Measurements from ENCODE around the gene LRRC8D. TPM values are rescaled to one million over a fixed set of nuclear protein-coding genes. Genes with fewer than 3 reads are reported as not detected.

LRRC8D gene
- total RNA-seq, 4 donors from 2014 or later, result 14.4 to 17.7 (median 15.7) TPM

DNA sequence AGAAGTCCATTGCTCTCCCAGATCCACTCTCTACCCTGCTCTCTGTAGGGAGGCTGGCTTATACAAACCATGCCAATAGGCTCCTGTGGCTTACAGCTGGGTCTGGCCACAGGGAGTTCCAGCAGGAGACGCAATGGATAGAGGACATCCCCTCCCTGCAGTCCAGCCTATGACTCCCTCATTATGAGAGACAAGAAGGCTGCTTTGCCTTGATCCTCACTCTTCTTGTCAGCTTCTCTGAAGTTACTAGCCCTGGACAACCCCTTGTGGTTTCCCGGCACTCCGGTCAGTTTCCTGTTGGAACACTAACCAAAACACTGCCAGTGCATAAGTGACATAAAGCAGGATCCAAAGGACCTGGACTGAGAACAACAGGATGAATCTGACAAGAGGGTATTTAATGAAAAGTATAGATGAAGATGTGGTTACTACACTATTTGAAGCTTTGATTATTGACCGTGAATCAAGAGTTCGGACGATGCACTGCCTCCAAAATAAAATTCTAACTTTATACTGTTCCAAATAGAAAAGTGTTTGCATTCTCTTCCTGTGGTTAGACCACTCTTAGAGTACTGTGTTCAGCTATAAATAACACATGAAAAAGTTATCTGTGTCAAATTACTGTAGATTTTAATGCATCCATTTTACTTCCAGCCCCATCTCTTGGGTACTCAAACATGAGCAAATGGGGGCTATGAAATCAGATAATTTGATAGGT, 141.4 kb downstream of the LRRC8D start:
- intact Hi-C loops (cut with DNase I; ENCODE audit: low total_unique reads), result no loop called here
- no peak for DNase-seq (ENCODE audit: low spot score in 2 of 2)
- TF ChIP-seq, protein P1, sequence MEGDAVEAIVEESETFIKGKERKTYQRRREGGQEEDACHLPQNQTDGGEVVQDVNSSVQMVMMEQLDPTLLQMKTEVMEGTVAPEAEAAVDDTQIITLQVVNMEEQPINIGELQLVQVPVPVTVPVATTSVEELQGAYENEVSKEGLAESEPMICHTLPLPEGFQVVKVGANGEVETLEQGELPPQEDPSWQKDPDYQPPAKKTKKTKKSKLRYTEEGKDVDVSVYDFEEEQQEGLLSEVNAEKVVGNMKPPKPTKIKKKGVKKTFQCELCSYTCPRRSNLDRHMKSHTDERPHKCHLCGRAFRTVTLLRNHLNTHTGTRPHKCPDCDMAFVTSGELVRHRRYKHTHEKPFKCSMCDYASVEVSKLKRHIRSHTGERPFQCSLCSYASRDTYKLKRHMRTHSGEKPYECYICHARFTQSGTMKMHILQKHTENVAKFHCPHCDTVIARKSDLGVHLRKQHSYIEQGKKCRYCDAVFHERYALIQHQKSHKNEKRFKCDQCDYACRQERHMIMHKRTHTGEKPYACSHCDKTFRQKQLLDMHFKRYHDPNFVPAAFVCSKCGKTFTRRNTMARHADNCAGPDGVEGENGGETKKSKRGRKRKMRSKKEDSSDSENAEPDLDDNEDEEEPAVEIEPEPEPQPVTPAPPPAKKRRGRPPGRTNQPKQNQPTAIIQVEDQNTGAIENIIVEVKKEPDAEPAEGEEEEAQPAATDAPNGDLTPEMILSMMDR (IDR thresholded peaks at IDR 0.05), result no peak
- no peak for TF ChIP-seq POLR2A (IDR thresholded peaks at IDR 0.05)
- H3K4me3 ChIP-seq (ENCODE audit: low read depth, poor library complexity, severe bottlenecking), result no peak overlapping the region
- 67 to 73% methylated on average over 6 of the region's 6 CpGs for WGBS, 2 donors

DNA sequence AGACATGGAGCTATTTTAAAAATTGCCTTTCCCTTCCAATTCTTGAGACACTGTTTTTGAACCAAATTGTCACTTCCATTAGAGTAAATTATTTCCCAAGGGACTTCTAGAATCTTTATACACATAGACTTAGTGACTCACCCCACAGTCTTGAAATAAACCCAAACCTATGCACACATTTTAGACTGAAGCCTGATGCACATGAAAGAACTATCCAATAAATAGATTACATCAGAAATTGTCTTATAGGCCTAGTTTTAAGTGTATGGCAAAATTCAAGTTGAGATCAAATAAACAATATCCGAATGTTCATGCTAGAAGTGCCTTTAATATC, 141.9 kb downstream of the LRRC8D start:
- TF ChIP-seq POLR2A (IDR thresholded peaks at IDR 0.05), result no peak
- TF ChIP-seq, protein P1 (IDR thresholded peaks at IDR 0.05), result no peak

DNA sequence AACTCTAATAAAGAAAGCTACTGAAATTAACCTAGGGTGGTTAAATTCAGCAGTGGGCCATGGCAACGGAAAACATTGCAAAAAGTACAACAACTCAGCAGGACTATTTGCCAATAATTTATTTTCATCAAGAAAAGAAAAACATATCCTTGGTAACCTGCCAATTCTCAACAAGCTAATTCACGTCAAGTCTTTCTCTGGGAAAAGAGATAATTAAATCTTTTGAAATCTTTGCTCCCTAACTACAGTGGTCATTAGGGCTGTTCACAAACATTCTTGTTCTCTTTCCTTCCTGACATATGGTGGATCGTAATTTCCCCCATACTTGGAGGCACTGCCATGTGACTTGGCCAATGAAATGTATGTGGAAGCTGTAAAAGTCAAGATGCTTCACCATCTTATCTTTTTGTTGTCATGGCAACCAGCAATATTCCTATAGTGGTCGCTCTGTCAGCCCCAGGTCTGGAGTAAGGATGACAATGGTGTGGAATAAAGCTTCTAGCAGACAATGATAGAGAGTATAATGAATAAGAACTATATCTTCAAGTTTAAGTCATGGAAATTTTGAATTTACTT, 144.4 kb downstream of the LRRC8D start:
- no peak for TF ChIP-seq POLR2A (IDR thresholded peaks at IDR 0.05)
- TF ChIP-seq, protein P1 (IDR thresholded peaks at IDR 0.05), result no peak
- no peak for DNase-seq (ENCODE audit: low spot score in 2 of 2)
- intact Hi-C loops (cut with DNase I; ENCODE audit: low total_unique reads), result no loop called here
- no peak overlapping the region for H3K4me3 ChIP-seq (ENCODE audit: low read depth, poor library complexity, severe bottlenecking)
- 36 to 45% methylated on average over 4 of the region's 4 CpGs for WGBS, 2 donors

More for the DNA sequence above, 141.9 kb downstream of the LRRC8D start:
- 98 to 100% methylated on average over 1 of the region's 1 CpG for WGBS, 2 donors
- DNase-seq (ENCODE audit: low spot score in 2 of 2), result no peak
- no peak overlapping the region for H3K4me3 ChIP-seq (ENCODE audit: low read depth, poor library complexity, severe bottlenecking)
- intact Hi-C loops (cut with DNase I; ENCODE audit: low total_unique reads), result no loop called here

DNA sequence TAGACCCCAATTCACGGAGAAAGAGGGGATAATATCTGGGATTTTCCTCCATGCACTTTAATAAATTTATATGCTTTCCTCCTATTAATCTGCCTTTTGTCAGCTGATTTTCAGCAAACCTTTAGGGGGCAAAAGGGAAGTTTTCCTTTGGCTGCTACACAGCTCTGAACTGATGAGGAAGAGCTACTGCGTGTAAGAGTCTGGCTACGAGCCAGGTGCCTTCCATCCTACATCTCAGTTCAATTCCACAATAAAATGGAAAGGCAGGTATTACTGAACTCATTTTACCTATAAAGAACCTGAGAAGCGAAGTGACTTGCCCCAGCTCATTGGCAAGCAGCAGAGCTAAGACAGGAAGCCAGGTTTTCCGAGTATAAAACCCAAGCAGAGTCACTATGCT, 145.8 kb downstream of the LRRC8D start:
- no peak for DNase-seq (ENCODE audit: low spot score in 2 of 2)
- TF ChIP-seq POLR2A (IDR thresholded peaks at IDR 0.05), result no peak
- TF ChIP-seq, protein P1 (IDR thresholded peaks at IDR 0.05), result no peak
- intact Hi-C loops (cut with DNase I; ENCODE audit: low total_unique reads), result no loop called here
- H3K4me3 ChIP-seq (ENCODE audit: low read depth, poor library complexity, severe bottlenecking), result no peak overlapping the region
- 30 to 36% methylated on average over 5 of the region's 5 CpGs for WGBS, 2 donors

DNA sequence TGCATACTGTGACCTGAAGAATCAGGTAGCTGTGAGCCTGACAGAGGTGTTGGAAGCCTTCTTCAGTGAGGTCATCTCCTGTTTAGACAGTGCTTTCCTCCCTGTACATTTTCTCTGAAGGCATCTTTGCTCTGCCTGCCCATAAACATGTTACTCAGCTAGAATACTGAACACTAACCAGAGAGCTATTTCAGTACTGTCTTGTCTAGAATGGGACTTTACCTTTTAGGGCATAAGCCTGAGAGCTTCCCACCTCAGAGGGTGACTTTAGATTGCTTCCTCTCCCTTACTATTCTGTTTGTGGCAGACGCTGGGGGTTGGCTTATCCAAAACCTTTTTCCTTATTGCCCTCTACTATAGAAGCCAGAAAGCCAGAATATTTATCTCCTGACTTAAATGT, 150.8 kb downstream of the LRRC8D start:
- H3K4me3 ChIP-seq (ENCODE audit: low read depth, poor library complexity, severe bottlenecking), result no peak overlapping the region
- no peak for DNase-seq (ENCODE audit: low spot score in 2 of 2)
- TF ChIP-seq, protein P1 (IDR thresholded peaks at IDR 0.05), result no peak
- no peak for TF ChIP-seq POLR2A (IDR thresholded peaks at IDR 0.05)
- intact Hi-C loops (cut with DNase I; ENCODE audit: low total_unique reads), result no loop called here
- 30 to 36% methylated on average over 1 of the region's 1 CpG for WGBS, 2 donors

DNA sequence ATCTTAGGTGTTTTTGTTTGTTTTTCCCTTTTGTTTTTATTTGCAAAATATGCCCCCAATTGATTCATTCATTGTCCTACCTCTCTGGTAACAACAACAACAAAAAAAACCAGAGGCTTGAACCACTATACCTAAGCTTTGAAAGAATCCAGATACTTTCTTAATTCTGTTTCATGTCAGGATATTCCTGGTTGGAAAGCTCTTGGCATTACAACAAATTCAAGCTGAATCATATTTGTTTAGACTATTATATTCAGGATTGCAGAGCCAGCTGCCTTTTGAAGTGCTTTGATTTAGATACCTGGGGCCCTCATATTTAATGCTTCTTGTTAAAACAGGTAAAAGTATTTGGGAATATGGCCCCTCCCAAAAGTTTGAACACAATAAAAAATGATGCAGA, 151.2 kb downstream of the LRRC8D start:
- intact Hi-C loops (cut with DNase I; ENCODE audit: low total_unique reads), result no loop called here
- no peak for DNase-seq (ENCODE audit: low spot score in 2 of 2)
- H3K4me3 ChIP-seq (ENCODE audit: low read depth, poor library complexity, severe bottlenecking), result no peak overlapping the region
- TF ChIP-seq POLR2A (IDR thresholded peaks at IDR 0.05), result no peak
- TF ChIP-seq, protein P1 (IDR thresholded peaks at IDR 0.05), result no peak

Measured in lower leg skin (tissue), 4 donors.